ENCODE measurements around the gene SLC25A27.

The SLC25A27 gene

GRCh38 chr6:46651006-46651405 lies 1.8 kb upstream of the SLC25A27 start:
- DNase-seq (ENCODE audit: low read depth) = no peak

GRCh38 chr6:46651816-46652215 lies 959 bp upstream of the SLC25A27 start:
- no peak for DNase-seq (ENCODE audit: low read depth)

GRCh38 chr6:46652232-46652602 lies 558 bp upstream of the SLC25A27 start:
- DNase-seq (ENCODE audit: low read depth) = no peak

GRCh38 chr6:46653439-46654195 lies 842 bp downstream of the SLC25A27 start:
- no peak for DNase-seq (ENCODE audit: low read depth)

- DNase-seq (ENCODE audit: low read depth) = no peak
Measured at GRCh38 chr6:46655803-46656202, 3.0 kb downstream of the SLC25A27 start.

- DNase-seq (ENCODE audit: low read depth) = no peak
Measured at GRCh38 chr6:46657642-46658041, 4.9 kb downstream of the SLC25A27 start.

- DNase-seq (ENCODE audit: low read depth) = no peak
Measured at GRCh38 chr6:46661483-46661882, 8.7 kb downstream of the SLC25A27 start.

- DNase-seq (ENCODE audit: low read depth) = no peak
Measured at GRCh38 chr6:46667377-46667776, 14.6 kb downstream of the SLC25A27 start.

GRCh38 chr6:46674410-46674809 lies 21.6 kb downstream of the SLC25A27 start:
- DNase-seq (ENCODE audit: low read depth) = no peak

- DNase-seq (ENCODE audit: low read depth) = no peak
Measured at GRCh38 chr6:46676604-46677313, 24.0 kb downstream of the SLC25A27 start.

GRCh38 chr6:46677314-46677654 lies 24.5 kb downstream of the SLC25A27 start:
- no peak for DNase-seq (ENCODE audit: low read depth)

GRCh38 chr6:46684771-46685170 lies 32.0 kb downstream of the SLC25A27 start:
- DNase-seq (ENCODE audit: low read depth) = no peak

GRCh38 chr6:46687619-46688097 lies 34.9 kb downstream of the SLC25A27 start, which contains the start of gene TDRD6:
Gene TDRD6 (plus strand): TSS chr6:46687885. CDS start chr6:46688129, 244 bp downstream.
- no peak for DNase-seq (ENCODE audit: low read depth)

- DNase-seq (ENCODE audit: low read depth) = no peak
Measured at GRCh38 chr6:46688117-46688965, 35.6 kb downstream of the SLC25A27 start.

GRCh38 chr6:46688966-46689335 lies 36.2 kb downstream of the SLC25A27 start:
- DNase-seq (ENCODE audit: low read depth) = no peak

- DNase-seq (ENCODE audit: low read depth) = no peak
Measured at GRCh38 chr6:46689657-46690056, 36.9 kb downstream of the SLC25A27 start.

- DNase-seq (ENCODE audit: low read depth) = no peak
Measured at GRCh38 chr6:46690141-46690755, 37.5 kb downstream of the SLC25A27 start.

GRCh38 chr6:46690911-46691451 lies 38.2 kb downstream of the SLC25A27 start:
- DNase-seq (ENCODE audit: low read depth) = no peak

- DNase-seq (ENCODE audit: low read depth) = no peak
Measured at GRCh38 chr6:46699970-46700369, 47.2 kb downstream of the SLC25A27 start.

- DNase-seq (ENCODE audit: low read depth) = no peak
Measured at GRCh38 chr6:46704562-46704961, 51.8 kb downstream of the SLC25A27 start.

- no peak for DNase-seq (ENCODE audit: low read depth)
Measured at GRCh38 chr6:46706464-46706863, 53.7 kb downstream of the SLC25A27 start.

- no peak for DNase-seq (ENCODE audit: low read depth)
Measured at GRCh38 chr6:46711491-46711890, 58.7 kb downstream of the SLC25A27 start.
